ENCODE measurements around the gene ARF1. TPM values are rescaled to one million over a fixed set of nuclear protein-coding genes. Genes with fewer than 3 reads are reported as not detected.

The ARF1 gene
- total RNA-seq, 1 experiment from 2014 or later, result 330 TPM

DNA sequence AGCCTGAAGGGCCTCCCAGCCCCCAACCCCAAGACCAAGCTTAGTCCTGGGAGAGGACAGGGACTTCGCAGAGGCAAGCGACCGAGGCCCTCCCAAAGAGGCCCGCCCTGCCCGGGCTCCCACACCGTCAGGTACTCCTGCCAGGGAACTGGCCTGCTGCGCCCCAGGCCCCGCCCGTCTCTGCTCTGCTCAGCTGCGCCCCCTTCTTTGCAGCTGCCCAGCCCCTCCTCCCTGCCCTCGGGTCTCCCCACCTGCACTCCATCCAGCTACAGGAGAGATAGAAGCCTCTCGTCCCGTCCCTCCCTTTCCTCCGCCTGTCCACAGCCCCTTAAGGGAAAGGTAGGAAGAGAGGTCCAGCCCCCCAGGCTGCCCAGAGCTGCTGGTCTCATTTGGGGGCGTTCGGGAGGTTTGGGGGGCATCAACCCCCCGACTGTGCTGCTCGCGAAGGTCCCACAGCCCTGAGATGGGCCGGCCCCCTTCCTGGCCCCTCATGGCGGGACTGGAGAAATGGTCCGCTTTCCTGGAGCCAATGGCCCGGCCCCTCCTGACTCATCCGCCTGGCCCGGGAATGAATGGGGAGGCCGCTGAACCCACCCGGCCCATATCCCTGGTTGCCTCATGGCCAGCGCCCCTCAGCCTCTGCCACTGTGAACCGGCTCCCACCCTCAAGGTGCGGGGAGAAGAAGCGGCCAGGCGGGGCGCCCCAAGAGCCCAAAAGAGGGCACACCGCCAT is 21.9 kb upstream of the ARF1 start:
- Mint-ChIP-seq H3K36me3 (no peaks in the 10 kb centered on the region), H3K4me3 (peak overlapping the region; percentile 74), H3K4me1 (peaks cover 5% of the 10 kb centered on the region), H3K9me3 (no peaks in the 10 kb centered on the region), H3K27ac (no peak overlapping the region), H3K27me3 (ENCODE audit: low read depth) (peaks cover 91% of the 10 kb centered on the region)
- no peak for TF ChIP-seq SMAD3 (CRISPR knock-in tag; IDR thresholded peaks at IDR 0.05; ENCODE audit: borderline replicate concordance)
- TF ChIP-seq, protein P1, sequence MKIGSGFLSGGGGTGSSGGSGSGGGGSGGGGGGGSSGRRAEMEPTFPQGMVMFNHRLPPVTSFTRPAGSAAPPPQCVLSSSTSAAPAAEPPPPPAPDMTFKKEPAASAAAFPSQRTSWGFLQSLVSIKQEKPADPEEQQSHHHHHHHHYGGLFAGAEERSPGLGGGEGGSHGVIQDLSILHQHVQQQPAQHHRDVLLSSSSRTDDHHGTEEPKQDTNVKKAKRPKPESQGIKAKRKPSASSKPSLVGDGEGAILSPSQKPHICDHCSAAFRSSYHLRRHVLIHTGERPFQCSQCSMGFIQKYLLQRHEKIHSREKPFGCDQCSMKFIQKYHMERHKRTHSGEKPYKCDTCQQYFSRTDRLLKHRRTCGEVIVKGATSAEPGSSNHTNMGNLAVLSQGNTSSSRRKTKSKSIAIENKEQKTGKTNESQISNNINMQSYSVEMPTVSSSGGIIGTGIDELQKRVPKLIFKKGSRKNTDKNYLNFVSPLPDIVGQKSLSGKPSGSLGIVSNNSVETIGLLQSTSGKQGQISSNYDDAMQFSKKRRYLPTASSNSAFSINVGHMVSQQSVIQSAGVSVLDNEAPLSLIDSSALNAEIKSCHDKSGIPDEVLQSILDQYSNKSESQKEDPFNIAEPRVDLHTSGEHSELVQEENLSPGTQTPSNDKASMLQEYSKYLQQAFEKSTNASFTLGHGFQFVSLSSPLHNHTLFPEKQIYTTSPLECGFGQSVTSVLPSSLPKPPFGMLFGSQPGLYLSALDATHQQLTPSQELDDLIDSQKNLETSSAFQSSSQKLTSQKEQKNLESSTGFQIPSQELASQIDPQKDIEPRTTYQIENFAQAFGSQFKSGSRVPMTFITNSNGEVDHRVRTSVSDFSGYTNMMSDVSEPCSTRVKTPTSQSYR (CRISPR knock-in tag; IDR thresholded peaks at IDR 0.05), result no peak
- no peak for TF ChIP-seq RORB (CRISPR knock-in tag; IDR thresholded peaks at IDR 0.05)
- no peak for TF ChIP-seq ELF4 (CRISPR knock-in tag; IDR thresholded peaks at IDR 0.05; ENCODE audit: low read depth)
- no peak for TF ChIP-seq ZNF121 (CRISPR knock-in tag; IDR thresholded peaks at IDR 0.05)
- TF ChIP-seq, protein P2, sequence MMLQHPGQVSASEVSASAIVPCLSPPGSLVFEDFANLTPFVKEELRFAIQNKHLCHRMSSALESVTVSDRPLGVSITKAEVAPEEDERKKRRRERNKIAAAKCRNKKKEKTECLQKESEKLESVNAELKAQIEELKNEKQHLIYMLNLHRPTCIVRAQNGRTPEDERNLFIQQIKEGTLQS (CRISPR knock-in tag; conservative IDR thresholded peaks at IDR 0.05), result no peak
- TF ChIP-seq KAT7 (CRISPR knock-in tag; IDR thresholded peaks at IDR 0.05; ENCODE audit: borderline replicate concordance), result no peak
- TF ChIP-seq OVOL2 (CRISPR knock-in tag; IDR thresholded peaks at IDR 0.05; ENCODE audit: borderline replicate concordance), result no peak
- no peak for TF ChIP-seq MYBL2 (CRISPR knock-in tag; IDR thresholded peaks at IDR 0.05)
- TF ChIP-seq NR1H2 (CRISPR knock-in tag; IDR thresholded peaks at IDR 0.05), result no peak
- TF ChIP-seq, protein P3, sequence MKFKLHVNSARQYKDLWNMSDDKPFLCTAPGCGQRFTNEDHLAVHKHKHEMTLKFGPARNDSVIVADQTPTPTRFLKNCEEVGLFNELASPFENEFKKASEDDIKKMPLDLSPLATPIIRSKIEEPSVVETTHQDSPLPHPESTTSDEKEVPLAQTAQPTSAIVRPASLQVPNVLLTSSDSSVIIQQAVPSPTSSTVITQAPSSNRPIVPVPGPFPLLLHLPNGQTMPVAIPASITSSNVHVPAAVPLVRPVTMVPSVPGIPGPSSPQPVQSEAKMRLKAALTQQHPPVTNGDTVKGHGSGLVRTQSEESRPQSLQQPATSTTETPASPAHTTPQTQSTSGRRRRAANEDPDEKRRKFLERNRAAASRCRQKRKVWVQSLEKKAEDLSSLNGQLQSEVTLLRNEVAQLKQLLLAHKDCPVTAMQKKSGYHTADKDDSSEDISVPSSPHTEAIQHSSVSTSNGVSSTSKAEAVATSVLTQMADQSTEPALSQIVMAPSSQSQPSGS (CRISPR knock-in tag; IDR thresholded peaks at IDR 0.05; ENCODE audit: borderline replicate concordance, low read depth), result no peak
- TF ChIP-seq CBFB (CRISPR knock-in tag; IDR thresholded peaks at IDR 0.05; ENCODE audit: low read depth), result no peak
- TF ChIP-seq, protein P4, sequence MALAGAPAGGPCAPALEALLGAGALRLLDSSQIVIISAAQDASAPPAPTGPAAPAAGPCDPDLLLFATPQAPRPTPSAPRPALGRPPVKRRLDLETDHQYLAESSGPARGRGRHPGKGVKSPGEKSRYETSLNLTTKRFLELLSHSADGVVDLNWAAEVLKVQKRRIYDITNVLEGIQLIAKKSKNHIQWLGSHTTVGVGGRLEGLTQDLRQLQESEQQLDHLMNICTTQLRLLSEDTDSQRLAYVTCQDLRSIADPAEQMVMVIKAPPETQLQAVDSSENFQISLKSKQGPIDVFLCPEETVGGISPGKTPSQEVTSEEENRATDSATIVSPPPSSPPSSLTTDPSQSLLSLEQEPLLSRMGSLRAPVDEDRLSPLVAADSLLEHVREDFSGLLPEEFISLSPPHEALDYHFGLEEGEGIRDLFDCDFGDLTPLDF (CRISPR knock-in tag; IDR thresholded peaks at IDR 0.05), result no peak
- TF ChIP-seq CREB1 (CRISPR knock-in tag; IDR thresholded peaks at IDR 0.05), result no peak
- TF ChIP-seq, protein P5, sequence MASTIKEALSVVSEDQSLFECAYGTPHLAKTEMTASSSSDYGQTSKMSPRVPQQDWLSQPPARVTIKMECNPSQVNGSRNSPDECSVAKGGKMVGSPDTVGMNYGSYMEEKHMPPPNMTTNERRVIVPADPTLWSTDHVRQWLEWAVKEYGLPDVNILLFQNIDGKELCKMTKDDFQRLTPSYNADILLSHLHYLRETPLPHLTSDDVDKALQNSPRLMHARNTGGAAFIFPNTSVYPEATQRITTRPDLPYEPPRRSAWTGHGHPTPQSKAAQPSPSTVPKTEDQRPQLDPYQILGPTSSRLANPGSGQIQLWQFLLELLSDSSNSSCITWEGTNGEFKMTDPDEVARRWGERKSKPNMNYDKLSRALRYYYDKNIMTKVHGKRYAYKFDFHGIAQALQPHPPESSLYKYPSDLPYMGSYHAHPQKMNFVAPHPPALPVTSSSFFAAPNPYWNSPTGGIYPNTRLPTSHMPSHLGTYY (CRISPR knock-in tag; IDR thresholded peaks at IDR 0.05), result no peak
- TF ChIP-seq, protein P6, sequence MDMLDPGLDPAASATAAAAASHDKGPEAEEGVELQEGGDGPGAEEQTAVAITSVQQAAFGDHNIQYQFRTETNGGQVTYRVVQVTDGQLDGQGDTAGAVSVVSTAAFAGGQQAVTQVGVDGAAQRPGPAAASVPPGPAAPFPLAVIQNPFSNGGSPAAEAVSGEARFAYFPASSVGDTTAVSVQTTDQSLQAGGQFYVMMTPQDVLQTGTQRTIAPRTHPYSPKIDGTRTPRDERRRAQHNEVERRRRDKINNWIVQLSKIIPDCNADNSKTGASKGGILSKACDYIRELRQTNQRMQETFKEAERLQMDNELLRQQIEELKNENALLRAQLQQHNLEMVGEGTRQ (CRISPR knock-in tag; IDR thresholded peaks at IDR 0.05), result no peak
- TF ChIP-seq, protein P7, sequence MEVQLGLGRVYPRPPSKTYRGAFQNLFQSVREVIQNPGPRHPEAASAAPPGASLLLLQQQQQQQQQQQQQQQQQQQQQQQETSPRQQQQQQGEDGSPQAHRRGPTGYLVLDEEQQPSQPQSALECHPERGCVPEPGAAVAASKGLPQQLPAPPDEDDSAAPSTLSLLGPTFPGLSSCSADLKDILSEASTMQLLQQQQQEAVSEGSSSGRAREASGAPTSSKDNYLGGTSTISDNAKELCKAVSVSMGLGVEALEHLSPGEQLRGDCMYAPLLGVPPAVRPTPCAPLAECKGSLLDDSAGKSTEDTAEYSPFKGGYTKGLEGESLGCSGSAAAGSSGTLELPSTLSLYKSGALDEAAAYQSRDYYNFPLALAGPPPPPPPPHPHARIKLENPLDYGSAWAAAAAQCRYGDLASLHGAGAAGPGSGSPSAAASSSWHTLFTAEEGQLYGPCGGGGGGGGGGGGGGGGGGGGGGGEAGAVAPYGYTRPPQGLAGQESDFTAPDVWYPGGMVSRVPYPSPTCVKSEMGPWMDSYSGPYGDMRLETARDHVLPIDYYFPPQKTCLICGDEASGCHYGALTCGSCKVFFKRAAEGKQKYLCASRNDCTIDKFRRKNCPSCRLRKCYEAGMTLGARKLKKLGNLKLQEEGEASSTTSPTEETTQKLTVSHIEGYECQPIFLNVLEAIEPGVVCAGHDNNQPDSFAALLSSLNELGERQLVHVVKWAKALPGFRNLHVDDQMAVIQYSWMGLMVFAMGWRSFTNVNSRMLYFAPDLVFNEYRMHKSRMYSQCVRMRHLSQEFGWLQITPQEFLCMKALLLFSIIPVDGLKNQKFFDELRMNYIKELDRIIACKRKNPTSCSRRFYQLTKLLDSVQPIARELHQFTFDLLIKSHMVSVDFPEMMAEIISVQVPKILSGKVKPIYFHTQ (CRISPR knock-in tag; IDR thresholded peaks at IDR 0.05), result no peak
- TF ChIP-seq GTF2I (CRISPR knock-in tag; conservative IDR thresholded peaks at IDR 0.05), result no peak
- TF ChIP-seq JUN (CRISPR knock-in tag; IDR thresholded peaks at IDR 0.05), result no peak
- no peak for TF ChIP-seq ZNF671 (CRISPR knock-in tag; IDR thresholded peaks at IDR 0.05)
- peak; percentile 46 for ATAC-seq
- POLR2A ChIA-PET, result interaction anchor here (0.9 to 1.0 kb wide), 3 partner anchors 12 to 22 kb away, joined by 3 read pairs; partner anchors contain the start of gene ARF1
- CTCF ChIA-PET, result interaction anchor here (0.5 to 3.9 kb wide), 18 partner anchors 12 to 867 kb away, joined by 3 to 71 read pairs (median 4); partner anchors contain the start of genes ARF1 and WNT3A
- DNase-seq (ENCODE audit: low spot score), result peak; percentile 76

Data from WTC11 (cell line).